Common myeloid progenitor, CD34-positive (primary cell): ENCODE data around the gene RFPL4AL1. TPM values are rescaled to one million over a fixed set of nuclear protein-coding genes. Genes with fewer than 3 reads are reported as not detected.
"Not testable (repeated sequence)": the region's sequence is repeated elsewhere in the genome, so short reads cannot be mapped to it uniquely, and the experiment has no call there.

ENCODE experiments used
- CTCF ChIA-PET: fragments of 350-600 bp; sonication (Branson Sonifier 250); formaldehyde crosslinking; loops from one replicate; lab custom pipeline; 2021; ENCODE audit warnings: antibody characterized with exemption; lab: Charles Lee
- POLR2A ChIA-PET: fragments of 350-600 bp; sonication (Branson Sonifier 250); formaldehyde crosslinking; loops from one replicate; lab custom pipeline; 2021; ENCODE audit warnings: antibody characterized with exemption; lab: Charles Lee
- DNase-seq, 3 donors: peaks; one replicate each; pipeline versions ENCODE4 v3.0.0 to v3.0.0-alpha.2; 2013
- H3K27ac ChIP-seq, 2 experiments: 1 replicate in 1 of 2; 2 replicates in 1 of 2; pipeline ENCODE4 v1.7.0; 2013; ENCODE audit warnings: inconsistent platforms in 2 of 2, low read length in 2 of 2, mild to moderate bottlenecking in 2 of 2, low read depth in 1 of 2, moderate library complexity in 1 of 2; ENCODE audit not compliant: severe bottlenecking in 2 of 2, insufficient read depth in 1 of 2, poor library complexity in 1 of 2
- H3K27me3 ChIP-seq, 5 experiments: replicated peaks in 2 of 5; 1 replicate in 3 of 5; 2 replicates in 2 of 5; pipeline versions ENCODE4 v1.6.1 to v1.7.0; 2013; ENCODE audit warnings: low read length in 4 of 5, mild to moderate bottlenecking in 2 of 5, moderate library complexity in 2 of 5, inconsistent platforms in 1 of 5; ENCODE audit not compliant: insufficient read depth in 5 of 5, control insufficient read depth in 4 of 5
- H3K36me3 ChIP-seq, 4 experiments: 1 replicate in 2 of 4; 2 replicates in 2 of 4; pipeline versions ENCODE4 v1.6.1 to v1.7.0; 2013; ENCODE audit warnings: low read length in 3 of 4, control low read depth in 1 of 4, mild to moderate bottlenecking in 1 of 4; ENCODE audit not compliant: control insufficient read depth in 4 of 4, insufficient read depth in 4 of 4
- H3K4me1 ChIP-seq, 4 experiments: 1 replicate in 3 of 4; 2 replicates in 1 of 4; pipeline versions ENCODE4 v1.6.1 to v1.7.1; 2013; ENCODE audit warnings: low read length in 3 of 4, mild to moderate bottlenecking in 3 of 4, control low read depth in 1 of 4, inconsistent platforms in 1 of 4, moderate library complexity in 1 of 4; ENCODE audit not compliant: control insufficient read depth in 4 of 4, insufficient read depth in 4 of 4; ENCODE audit errors: control extremely low read depth in 1 of 4
- H3K4me3 ChIP-seq, 7 experiments: 1 replicate in 4 of 7; 2 replicates in 3 of 7; pipeline versions ENCODE4 v1.5.1 to v1.7.0; 2013; ENCODE audit warnings: mild to moderate bottlenecking in 7 of 7, low read length in 6 of 7, moderate library complexity in 6 of 7, inconsistent platforms in 2 of 7, low read depth in 2 of 7, control low read depth in 1 of 7; ENCODE audit not compliant: insufficient read depth in 4 of 7, control insufficient read depth in 1 of 7; ENCODE audit errors: extremely low read depth in 1 of 7
- H3K9me3 ChIP-seq, 5 experiments: 1 replicate in 4 of 5; 2 replicates in 1 of 5; pipeline versions ENCODE4 v1.6.1 to v1.7.1; 2013; ENCODE audit warnings: low read length in 4 of 5, mild to moderate bottlenecking in 2 of 5, inconsistent platforms in 1 of 5, low read depth in 1 of 5, moderate library complexity in 1 of 5; ENCODE audit not compliant: control insufficient read depth in 4 of 5, insufficient read depth in 2 of 5; ENCODE audit errors: control extremely low read depth in 1 of 5
- WGBS: methylation state at CpG from one replicate; pipeline ENCODE4 v1.1.5; 2013; ENCODE audit not compliant: insufficient coverage; 5-methylcytosine and 5-hydroxymethylcytosine counted together
- polyA plus RNA-seq: library from polyadenylated mRNA; unstranded; fragments of 120-200 nt; gene quantifications from one replicate; pipeline ENCODE4 v1.2.1, GENCODE V29; 2013

Gene RFPL4AL1
- not detected for polyA plus RNA-seq

DNA sequence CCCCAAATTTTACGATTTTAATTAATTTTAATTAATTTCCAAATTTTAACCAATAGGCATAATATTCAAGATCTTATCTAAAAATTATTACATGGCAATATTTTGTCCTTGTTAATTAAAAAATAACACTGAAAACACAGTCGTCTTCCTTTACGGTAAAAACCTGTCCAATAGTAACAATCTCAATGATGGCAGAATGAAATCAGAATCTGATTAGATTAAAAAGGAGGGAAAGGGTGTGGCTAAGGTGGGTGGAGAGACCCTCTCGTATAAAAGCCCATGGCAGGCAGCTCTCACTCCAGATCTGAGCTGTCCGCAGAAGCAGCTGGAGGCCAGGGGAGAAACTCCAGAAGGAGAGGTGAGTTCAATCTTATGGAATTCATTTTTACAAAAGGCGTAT is at the start of gene RFPL4AL1:
TSS of gene RFPL4AL1 (plus strand) at position 301 of the 400 bp plus-strand sequence. CDS start 2,687 bp downstream, outside the sequence.
- POLR2A ChIA-PET, H3K9me3 ChIP-seq, DNase-seq, H3K4me1 ChIP-seq, H3K36me3 ChIP-seq, CTCF ChIA-PET, H3K27ac ChIP-seq, H3K4me3 ChIP-seq, H3K27me3 ChIP-seq: not testable (repeated sequence)
- 98% methylated on average over 4 of the region's 6 CpGs for WGBS

DNA sequence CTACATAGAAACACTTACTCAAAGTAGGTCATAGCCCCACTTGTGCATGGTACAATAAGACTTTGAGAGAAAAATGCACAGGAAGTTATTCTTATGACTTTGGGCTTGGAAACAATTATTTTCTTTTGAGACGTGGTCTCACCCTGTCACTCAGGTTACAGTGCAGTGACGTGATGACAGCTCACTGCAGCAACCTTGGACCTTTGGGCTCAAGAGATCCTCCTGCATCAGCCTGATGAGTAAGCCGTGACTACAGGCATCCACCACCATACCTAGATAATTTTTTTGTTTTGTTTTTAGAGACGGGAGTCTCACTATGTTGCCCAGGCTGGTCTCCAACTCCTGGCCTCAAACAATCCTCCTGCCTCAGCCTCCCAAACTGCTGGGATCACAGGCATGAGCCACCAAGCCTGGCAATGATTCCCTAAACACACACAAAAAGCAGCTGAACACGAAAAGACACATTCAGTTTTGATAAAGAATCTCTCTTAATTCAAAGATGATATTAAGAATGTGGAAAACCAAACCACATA is 48.6 kb upstream of the RFPL4AL1 start:
- WGBS, result 60% methylated on average over 3 of the region's 5 CpGs
- H3K27me3 ChIP-seq, result peaks cover 0 to 21% (median 2%) of the 10 kb centered on the region in 5 experiments
- H3K4me1 ChIP-seq, result no peaks in the 10 kb centered on the region
- no peak overlapping the region for H3K27ac ChIP-seq
- POLR2A ChIA-PET, result no interaction called here
- no peaks in the 10 kb centered on the region for H3K36me3 ChIP-seq
- DNase-seq, result no peak
- H3K9me3 ChIP-seq, result peaks cover 0 to 30% (median 2%) of the 10 kb centered on the region in 5 experiments
- no peak overlapping the region for H3K4me3 ChIP-seq
- CTCF ChIA-PET, result no interaction called here

DNA sequence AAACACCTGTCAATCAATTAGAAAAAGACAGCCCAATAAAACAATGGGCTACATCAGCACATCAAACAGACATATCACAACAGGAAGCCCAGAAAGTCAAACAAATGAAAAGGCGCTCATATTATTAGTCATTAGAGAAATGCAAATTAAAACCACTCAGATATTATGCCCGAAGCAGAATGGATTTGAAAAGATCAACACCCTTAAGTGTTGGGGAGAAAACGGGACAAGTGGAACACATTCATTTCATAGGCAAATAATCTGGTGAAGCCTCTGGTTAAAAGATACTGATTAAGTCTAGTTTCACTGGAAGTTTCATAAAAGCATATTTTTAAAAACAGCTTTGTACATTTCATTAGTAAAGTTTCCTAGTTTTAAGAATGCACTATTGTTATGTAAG is 48.1 kb upstream of the RFPL4AL1 start:
- H3K27ac ChIP-seq, result no peak overlapping the region
- POLR2A ChIA-PET, result no interaction called here
- peaks cover 0 to 30% (median 2%) of the 10 kb centered on the region in 5 experiments for H3K9me3 ChIP-seq
- H3K36me3 ChIP-seq, result no peaks in the 10 kb centered on the region
- no peak overlapping the region for H3K4me3 ChIP-seq
- CTCF ChIA-PET, result no interaction called here
- no peak for DNase-seq
- no CpG with 5 or more reads among the region's 3 CpGs for WGBS
- H3K4me1 ChIP-seq, result no peaks in the 10 kb centered on the region
- H3K27me3 ChIP-seq, result peaks cover 0 to 21% (median 2%) of the 10 kb centered on the region in 5 experiments

DNA sequence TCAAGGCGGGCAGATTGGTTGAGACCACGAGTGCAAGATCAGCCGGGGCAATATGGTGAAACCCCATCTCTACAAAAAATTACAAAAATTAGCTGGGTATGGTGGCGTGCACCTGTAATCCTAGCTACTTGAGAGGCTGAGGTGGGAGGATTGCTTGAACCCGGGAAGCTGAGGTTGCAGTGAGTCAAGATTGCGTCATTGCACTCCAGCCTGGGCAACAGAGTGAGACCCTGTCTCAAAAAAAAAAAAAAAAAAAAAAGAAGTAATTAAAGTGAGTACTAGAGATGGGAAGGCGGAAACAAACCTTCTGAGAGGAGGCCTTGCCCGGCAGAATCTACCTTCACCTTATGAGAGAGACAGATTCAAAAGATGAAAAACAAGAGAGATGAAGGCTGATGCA is 45.4 kb upstream of the RFPL4AL1 start:
- ChIA-PET POLR2A (no interaction called here), CTCF (no interaction called here)
- Histone ChIP-seq H3K36me3 (no peaks in the 10 kb centered on the region), H3K4me3 (no peak overlapping the region), H3K4me1 (no peaks in the 10 kb centered on the region), H3K9me3 (peaks cover 0 to 25% (median 2%) of the 10 kb centered on the region in 5 experiments), H3K27ac (no peak overlapping the region), H3K27me3 (peaks cover 0 to 8% (median 0%) of the 10 kb centered on the region in 5 experiments)
- DNase-seq, result no peak
- WGBS, result 100% methylated on average over 3 of the region's 8 CpGs

DNA sequence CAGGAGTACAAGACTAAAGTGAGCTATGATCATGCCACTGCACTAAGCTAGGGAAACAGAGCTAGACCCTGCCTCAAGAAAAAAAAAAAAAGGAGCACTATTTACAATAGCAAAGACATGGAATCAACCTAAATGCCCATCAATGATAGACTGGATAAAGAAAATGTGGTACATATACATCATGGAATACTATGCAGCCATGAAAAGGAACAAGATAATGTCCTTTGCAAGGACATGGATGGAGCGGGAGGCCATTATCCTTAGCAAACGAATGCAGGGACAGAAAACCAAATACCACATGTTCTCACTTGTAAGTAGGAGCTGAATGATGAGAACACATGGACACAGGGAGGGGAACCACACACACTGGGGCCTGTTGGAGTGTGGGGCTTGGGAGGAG is 38.5 kb upstream of the RFPL4AL1 start:
- H3K27ac ChIP-seq, H3K9me3 ChIP-seq, H3K36me3 ChIP-seq, H3K4me3 ChIP-seq, DNase-seq, POLR2A ChIA-PET, H3K27me3 ChIP-seq, H3K4me1 ChIP-seq: not testable (repeated sequence)
- 100% methylated on average over 1 of the region's 2 CpGs for WGBS
- CTCF ChIA-PET, result interaction anchor here (1.1 kb wide), 1 partner anchor 22 kb away, joined by 3 read pairs; no protein-coding TSS in a partner anchor

DNA sequence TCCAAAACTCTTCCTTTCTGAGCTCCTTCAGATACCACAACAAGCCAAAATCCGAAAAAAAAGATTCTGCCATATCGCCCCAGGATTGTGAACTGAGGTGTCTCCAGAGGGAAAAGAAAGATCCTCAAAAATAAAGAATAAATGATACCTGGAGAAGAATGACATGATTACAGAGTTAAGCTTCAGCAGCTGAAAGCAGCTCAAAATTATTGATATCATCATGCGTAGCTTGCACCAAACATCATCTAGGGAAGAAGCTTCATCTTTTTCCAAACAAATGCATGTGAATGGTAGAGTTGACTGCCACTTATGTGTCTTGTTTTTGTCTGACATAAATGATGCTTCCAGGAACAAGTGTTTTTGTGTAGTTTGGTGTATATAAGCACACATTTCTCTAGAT is 30.6 kb upstream of the RFPL4AL1 start, which contains the start of gene NLRP9:
TSS of gene NLRP9 (minus strand) at position 101 of the 400 bp plus-strand sequence. CDS start at position 73, 28 bp downstream.
- H3K27ac ChIP-seq, result no peak within 1 kb of the TSS
- peaks cover 0 to 4% (median 0%) of the 10 kb centered on the region in 5 experiments for H3K27me3 ChIP-seq
- CTCF ChIA-PET, result no interaction called here
- no peaks in the 10 kb centered on the region for H3K36me3 ChIP-seq
- 100% methylated on average over 1 of the region's 3 CpGs for WGBS
- peaks cover 0 to 3% (median under 1%) of the 10 kb centered on the region in 4 experiments for H3K4me1 ChIP-seq
- no peak for DNase-seq
- H3K9me3 ChIP-seq, result peaks cover 0 to 3% (median 0%) of the 10 kb centered on the region in 5 experiments
- no peak within 1 kb of the TSS for H3K4me3 ChIP-seq
- POLR2A ChIA-PET, result no interaction called here

DNA sequence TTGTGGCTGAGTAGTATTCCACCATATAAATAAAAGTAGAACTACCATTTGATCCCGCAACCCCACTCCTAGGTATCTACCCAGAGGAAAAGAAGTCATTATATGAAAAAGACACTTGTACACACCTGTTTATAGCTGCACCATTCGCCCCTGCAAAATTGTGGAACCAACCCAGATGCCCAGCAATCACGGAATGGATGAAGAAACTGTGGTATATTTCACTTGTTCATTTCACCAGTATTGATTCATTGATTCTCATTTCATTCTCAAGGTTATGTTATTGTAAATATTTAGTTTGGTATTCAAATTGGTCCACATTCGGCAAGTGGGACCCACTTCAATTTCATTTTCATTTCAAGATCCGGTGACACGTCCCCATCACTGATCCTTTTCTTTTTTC is 18.2 kb upstream of the RFPL4AL1 start:
- WGBS, result no CpG with 5 or more reads among the region's 6 CpGs
- H3K36me3 ChIP-seq, result no peaks in the 10 kb centered on the region
- POLR2A ChIA-PET, result no interaction called here
- H3K4me1 ChIP-seq, result no peaks in the 10 kb centered on the region
- H3K4me3 ChIP-seq, result no peak overlapping the region
- peaks cover 0 to 2% (median 0%) of the 10 kb centered on the region in 5 experiments for H3K9me3 ChIP-seq
- CTCF ChIA-PET, result no interaction called here
- DNase-seq, result no peak
- no peak overlapping the region for H3K27ac ChIP-seq
- no peaks in the 10 kb centered on the region for H3K27me3 ChIP-seq
